NCI-H146 treated with DMSO at 0.1 percent for 48 hours (cell line): Measurements from ENCODE around the gene CACNA1F.
A peak's percentile ranks its signal among the peaks of the same experiment; 100 is the strongest.

Experiments
- DNase-seq: peaks from one replicate; lab custom pipeline; 2025; ENCODE audit not compliant: unreplicated experiment; lab: John Stamatoyannopoulos, UW

CACNA1F gene

DNA sequence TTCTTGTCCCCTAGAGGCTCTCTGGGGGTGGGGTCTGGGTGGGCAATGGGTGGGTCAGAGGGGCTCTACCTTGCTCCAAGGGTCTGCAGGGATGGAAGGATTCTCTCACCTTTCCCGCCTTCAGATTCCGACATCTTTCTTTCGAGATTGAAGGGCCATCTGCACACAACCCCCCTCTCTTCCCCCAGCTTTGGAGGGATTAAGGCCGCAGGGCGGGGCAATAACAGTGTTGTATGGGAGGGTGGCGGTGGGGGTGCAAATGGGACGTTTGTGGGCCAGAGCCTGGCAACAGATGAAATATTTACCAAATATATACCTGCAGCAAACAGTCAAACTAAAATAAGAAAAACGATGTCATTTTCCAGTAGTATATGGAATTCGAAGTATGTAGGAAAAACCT lies at the start of gene CACNA1F:
CACNA1F (minus strand) TSS at position 165 of the 400 bp plus-strand sequence; CDS start at position 134, 31 bp downstream.
- DNase-seq, result no peak

- no peak for DNase-seq
These were observed 49.5 kb upstream of the CACNA1F start for GRCh38 chrX:49282647-49283011.

- DNase-seq, result no peak
These were observed 44.9 kb upstream of the CACNA1F start for GRCh38 chrX:49278081-49278480.

- DNase-seq, result no peak
These were observed 44.3 kb upstream of the CACNA1F start for GRCh38 chrX:49277535-49277830.

- DNase-seq, result no peak
These were observed 43.8 kb upstream of the CACNA1F start for GRCh38 chrX:49276671-49277534.

DNA sequence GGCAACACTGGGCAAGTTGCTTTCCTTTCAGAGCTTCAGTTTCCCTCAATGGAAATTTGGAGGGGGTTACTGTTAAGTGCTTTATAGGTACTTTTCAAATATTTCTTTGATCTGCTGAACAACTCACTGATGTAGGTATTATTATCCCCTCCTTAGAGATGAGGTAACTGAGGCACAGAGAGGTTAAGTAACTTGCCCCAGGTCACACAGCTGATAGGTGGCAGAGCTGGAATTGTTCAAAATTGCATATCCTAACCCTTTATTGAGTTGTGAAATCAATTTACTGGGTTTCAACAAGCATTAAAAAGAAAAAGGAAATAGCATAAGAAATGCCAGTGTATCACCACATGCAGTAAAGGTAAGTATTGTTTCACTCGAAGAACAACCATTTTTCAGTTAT lies 43.1 kb upstream of the CACNA1F start:
- no peak for DNase-seq

- DNase-seq, result no peak
These were observed 40.1 kb upstream of the CACNA1F start for GRCh38 chrX:49273181-49273727.

GRCh38 chrX:49272421-49272820 lies 39.3 kb upstream of the CACNA1F start:
- no peak for DNase-seq

DNA sequence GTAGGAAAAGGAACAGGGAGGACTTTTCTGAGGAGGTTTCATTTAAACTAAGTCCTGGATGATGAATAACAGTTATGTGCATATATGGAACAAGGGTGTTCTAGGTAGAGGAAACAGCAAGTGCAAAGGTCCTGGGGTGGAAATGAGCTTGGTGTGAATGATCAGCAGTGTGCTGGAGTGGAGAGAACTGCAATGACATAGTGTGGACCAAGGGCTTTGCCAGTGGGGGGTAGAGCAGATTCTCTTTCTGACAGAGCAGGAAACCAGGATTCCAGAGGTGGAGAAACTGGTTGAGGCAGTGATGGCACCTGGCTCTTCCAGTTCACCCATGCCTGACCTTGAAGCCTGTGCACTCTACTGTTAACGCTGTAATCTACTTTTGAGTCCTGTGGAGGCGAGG lies 38.2 kb upstream of the CACNA1F start:
- DNase-seq, result no peak

- no peak for DNase-seq
These were observed 37.2 kb upstream of the CACNA1F start for GRCh38 chrX:49270249-49270921.

DNA sequence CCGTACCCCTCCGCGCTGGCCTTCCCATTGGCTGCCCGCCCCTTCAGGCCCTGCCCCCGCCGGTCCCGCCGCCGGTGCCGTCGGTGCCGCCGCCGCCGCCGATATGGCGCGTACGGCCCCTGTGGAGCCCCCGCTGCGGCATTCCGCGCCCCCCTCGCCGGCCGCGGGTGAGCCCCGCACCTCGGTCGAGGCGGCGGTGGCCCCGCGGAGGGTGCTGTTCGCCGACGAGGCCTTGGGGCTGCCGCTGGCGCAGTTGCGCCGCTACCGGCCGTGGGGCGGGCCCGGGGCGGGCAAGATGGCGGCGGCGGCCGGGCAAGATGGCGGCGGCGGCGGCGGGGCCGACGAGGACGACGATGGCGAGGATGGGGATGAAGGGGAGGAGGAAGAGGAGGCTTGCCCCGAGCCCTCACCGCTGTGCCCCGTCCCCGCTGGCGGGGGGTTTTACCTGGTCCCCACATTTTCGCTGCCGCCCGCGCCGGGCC lies 36.7 kb upstream of the CACNA1F start, which contains the start of gene PPP1R3F:
PPP1R3F (plus strand) TSS at position 27 of the 482 bp plus-strand sequence; CDS start at position 104, 77 bp downstream.
- DNase-seq, result no peak

DNA sequence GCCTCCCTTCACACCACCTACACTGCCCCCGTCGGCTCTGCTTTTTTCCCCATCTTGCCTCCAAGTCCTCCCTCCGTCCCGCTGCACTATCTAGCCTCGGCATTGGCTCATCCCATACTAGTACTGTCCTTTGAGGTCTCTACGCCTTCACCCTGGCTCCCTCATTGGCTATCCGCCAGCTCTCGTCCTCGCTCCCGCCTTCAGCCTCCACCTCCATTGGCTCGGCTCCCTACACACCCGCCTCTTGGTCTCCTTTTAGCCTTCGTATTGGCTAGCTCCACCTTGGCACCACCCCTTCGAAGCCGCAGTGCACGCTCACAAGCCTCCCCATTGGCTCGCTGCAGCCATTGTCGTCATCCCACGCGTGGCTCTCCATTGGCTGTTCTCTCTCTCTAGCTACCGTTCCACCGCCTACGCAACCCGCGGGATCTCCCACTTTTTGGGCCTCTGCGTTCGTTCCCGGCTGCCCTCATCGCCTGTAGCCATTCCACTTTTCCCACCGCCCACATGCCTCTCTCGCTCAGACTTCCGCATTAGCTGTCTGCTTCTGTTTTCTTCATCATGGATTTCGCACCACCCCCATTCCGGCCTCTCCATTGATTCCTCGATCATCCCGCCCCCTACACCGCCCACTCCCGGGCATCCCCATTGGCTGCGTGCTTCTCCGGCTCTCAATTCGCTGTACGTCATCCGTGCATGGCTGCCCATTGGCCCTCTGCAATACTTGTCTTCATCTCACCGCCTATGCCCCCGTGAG lies 36.0 kb upstream of the CACNA1F start:
- DNase-seq, result peak; percentile 96

- DNase-seq, result no peak
These were observed 35.5 kb upstream of the CACNA1F start for GRCh38 chrX:49268702-49269009.

DNA sequence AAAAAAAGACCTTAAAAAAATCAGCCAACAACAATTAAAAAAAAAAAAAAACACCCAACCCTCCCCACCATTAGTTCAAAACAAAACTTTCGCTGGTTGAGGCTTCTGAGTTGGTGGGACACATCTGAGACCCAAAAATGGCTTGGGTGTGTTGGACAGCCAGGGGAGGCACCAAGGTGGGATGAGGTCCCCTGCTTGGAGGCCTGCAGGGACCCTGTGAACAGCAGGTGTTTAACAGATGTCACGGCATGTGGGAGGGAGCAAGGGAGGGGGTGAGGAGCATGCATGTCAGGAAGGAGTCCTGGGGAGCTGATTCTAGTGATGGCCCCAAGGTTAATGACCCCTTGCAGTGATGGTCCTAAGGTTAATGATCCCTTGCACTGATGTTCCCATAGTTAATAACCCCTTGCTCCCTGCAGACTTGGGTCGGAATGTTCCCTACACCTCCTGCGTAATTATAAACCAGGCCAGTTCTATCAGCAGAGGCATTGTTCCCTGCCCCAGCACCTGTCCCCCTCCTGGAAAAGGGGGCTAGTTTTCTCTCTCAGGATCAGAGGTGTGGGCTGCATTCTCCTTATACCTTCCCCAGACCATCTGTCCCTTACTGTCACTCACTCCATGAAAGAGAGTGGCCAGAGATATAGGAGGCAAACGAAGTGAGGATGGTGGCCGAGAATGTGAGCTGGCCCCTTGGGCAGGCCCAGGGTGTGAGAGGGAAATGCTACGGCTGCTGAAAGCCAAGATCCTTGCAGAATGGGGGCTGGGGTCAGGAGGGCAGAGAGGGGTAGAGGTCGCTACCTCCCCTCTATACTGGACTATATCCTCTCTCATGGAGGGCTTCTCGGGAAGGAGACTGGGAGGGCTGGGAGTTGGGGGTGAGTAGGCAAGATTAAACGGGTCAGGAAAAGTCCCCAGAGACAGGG lies 33.6 kb upstream of the CACNA1F start:
- DNase-seq, result peak; percentile 2

- no peak for DNase-seq
These were observed 31.3 kb upstream of the CACNA1F start, which contains the start of gene FOXP3 for GRCh38 chrX:49264460-49264859. Gene FOXP3 (minus strand): TSS chrX:49264710. CDS start chrX:49258505, 6,205 bp downstream.

DNA sequence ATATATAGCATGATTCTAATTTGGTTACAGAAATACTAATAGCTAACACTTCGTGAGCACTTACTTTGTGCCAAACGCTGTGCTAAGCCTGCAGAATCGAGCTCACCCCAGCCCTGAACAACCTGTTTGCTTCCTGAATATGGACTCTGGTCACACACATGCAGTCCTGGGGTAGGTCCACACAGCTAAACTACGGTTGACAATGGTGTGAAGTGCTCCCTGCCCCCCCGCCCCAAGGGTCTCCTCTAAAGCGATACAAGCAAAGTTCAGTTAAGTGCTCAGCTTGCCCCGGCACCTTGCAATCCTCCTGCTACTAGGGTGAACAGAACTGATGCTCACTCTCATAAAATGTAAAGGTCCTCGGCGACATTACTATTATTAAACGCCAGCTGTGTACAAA lies 30.5 kb upstream of the CACNA1F start:
- no peak for DNase-seq

GRCh38 chrX:49262603-49263002 lies 29.5 kb upstream of the CACNA1F start:
- no peak for DNase-seq

- DNase-seq, result no peak
These were observed 27.3 kb upstream of the CACNA1F start for GRCh38 chrX:49260221-49260985.

DNA sequence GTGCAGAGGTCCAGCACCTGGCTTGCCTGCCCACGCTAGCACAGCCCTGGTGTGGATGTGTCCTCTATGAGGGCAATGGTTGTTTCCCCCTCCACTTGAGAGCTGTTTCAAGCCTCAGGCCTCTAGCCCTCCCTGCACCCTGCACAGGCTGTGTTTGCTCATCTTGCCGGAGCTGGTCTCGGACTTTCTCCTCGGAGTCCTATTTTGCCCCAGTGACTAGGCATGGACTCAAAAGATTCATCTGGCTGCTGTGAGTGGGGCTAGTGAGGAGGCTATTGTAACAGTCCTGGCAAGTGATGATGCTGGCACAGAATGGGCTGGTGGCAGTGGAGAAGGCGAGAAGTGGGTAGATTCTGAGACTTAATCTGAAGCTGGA lies 25.6 kb upstream of the CACNA1F start:
- no peak for DNase-seq
